Activated T-helper 1 cell treated with Interleukin-2 at 50 U/mL for 16 hours (primary cell): Measurements from ENCODE around the gene BICDL1.
"Not testable (repeated sequence)": the region's sequence is repeated elsewhere in the genome, so short reads cannot be mapped to it uniquely, and the experiment has no call there.

Experiments
- DNase-seq: peaks from one replicate; pipeline ENCODE4 v3.0.0-alpha.2; 2020; ENCODE audit warnings: low read depth

BICDL1 gene, protein sequence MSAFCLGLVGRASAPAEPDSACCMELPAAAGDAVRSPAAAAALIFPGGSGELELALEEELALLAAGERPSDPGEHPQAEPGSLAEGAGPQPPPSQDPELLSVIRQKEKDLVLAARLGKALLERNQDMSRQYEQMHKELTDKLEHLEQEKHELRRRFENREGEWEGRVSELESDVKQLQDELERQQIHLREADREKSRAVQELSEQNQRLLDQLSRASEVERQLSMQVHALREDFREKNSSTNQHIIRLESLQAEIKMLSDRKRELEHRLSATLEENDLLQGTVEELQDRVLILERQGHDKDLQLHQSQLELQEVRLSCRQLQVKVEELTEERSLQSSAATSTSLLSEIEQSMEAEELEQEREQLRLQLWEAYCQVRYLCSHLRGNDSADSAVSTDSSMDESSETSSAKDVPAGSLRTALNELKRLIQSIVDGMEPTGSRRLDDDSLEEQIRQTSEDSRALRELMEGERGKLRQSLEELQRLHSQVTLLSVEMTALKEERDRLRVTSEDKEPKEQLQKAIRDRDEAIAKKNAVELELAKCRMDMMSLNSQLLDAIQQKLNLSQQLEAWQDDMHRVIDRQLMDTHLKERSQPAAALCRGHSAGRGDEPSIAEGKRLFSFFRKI

DNA sequence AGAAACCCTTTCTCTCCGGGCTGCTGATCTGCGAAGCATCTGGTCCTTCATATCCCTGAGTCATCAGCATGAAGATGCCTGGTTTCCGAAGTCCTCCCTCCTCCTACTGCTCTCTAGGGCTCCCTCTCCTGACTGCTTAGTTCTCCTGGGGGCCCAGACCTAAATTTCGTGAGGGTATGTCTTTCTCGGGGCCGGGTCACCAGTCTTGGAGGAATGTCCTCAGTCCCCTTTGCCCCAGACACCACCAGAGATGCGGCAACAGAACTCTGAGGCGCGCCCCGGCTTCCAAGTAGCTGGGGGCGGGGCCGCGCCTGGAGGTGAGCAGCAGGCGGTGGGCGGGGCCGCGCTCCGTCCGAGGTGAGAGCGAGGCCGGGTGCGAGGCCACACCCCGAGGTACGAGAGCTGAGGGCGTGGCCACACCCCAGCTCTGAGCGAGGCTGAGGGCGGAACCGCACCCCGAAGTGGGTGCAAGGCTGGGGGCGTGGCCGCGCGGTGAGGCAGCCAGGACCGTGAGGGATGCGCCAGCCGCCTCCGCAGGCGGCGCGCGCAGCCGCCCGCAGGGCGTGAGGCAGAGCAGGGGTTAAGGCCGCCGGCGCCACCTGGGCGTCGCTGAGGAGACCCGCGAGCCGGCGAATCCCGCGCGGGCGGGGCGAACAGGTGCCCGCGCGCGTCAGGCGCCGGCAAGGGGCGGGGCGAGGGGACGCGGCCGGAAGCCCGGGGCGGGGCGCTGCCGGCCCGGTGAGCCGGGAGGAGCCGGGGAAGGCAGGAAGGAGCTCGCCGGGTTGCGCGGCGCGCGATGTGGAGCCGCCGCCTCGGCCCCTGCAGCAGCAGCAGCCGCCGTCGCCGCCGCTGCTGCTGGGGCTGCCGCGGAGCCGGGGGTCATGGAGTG lies at the start of gene BICDL1:
TSS of gene BICDL1 (plus strand) at position 765 of the 889 bp plus-strand sequence. CDS start 633 bp downstream, outside the sequence.
- DNase-seq: peak; percentile 97

DNA sequence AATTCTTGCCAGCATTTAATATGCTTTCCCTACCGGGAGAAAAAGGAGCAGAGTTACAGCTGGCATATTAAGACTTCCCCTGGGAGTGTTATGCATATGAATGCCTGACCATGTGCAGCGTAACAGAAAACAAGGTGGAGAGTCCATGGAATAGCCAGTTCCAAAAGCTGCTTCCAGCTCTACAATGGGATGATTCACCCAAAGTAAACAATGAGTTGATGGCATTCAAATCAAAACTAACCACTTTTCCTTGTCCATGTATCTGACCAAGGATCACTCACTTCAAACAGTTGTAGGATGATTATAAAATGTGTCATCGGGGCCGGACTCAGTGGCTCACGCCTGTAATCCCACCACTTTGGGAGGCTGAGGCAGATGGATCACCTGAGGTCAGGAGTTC lies 48.1 kb upstream of the BICDL1 start:
- DNase-seq: no peak

DNA sequence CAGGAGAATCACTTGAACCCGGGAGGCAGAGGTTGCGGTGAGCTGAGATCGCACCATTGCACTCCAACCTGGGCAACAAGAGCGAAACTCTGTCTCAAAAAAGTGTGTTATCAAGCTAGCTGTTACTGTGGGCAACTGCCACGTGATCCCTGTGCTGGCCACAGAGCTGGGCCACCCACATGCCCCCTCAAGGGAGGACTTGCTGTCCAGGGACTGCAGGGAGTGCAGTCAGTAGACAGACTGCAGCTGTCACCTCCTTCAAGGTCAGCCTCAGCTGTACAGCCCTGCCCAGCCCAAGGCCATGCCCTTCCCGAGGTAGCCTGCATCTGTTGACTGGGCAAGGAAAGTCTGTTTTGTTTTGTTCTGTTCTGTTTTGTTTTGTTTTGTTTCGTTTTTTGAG lies 46.6 kb upstream of the BICDL1 start:
- DNase-seq: no peak

DNA sequence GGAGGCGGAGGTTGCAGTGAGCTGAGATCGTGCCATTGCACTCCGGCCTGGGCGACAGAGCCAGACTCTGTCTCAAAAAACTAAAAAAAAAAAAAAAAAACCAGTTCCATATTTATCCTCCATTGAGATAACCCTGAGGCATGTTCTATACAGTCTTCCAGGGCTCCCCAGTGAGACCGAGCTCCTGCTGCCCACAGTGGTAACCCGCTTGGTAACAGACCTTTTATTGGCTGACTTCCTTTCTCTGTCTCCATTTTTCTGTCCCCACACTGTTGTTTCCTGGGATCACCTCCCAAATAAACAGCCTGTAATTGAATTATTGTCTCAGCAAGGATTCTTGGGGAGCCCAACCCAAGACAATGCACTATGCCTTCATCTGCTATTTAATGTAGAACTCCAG lies 42.8 kb upstream of the BICDL1 start:
- DNase-seq: no peak

DNA sequence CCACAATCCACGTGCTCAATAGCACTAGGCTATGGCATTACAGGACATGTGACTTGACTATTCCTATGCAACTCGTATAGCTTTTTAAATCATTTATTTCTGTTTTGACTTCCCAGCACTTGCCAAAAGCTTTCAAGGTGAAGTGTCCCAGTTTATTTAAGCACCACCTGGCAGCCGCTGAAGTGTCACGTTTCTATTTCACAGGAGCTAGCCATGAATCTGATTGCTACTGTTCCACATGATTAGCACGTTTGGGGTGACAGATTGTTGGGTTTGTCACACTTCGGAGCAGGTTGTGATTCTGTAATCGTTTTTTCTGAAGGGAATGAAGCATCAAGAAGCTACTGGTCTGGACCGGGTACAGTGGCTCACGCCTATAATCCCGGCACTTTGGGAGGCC lies 39.9 kb upstream of the BICDL1 start:
- DNase-seq: no peak

DNA sequence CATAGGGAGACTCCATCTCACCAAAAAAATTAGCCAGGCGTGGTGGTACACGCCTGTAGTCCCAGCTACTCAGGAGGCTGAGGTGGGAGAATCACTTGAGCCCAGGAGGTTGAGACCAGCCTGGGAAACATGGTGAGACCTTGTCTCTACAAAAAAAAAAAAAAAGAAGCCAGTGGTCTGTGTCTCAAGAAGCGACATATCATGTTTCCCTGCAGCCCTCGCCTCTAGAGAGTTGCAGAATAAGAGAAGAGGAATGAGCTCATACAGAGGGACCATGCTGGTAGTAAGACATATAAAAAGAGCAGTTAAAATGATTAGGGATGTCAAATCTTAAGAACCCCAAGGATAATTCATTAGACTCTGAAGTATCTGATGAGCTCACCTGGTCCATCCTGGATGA lies 39.4 kb upstream of the BICDL1 start:
- DNase-seq: no peak

DNA sequence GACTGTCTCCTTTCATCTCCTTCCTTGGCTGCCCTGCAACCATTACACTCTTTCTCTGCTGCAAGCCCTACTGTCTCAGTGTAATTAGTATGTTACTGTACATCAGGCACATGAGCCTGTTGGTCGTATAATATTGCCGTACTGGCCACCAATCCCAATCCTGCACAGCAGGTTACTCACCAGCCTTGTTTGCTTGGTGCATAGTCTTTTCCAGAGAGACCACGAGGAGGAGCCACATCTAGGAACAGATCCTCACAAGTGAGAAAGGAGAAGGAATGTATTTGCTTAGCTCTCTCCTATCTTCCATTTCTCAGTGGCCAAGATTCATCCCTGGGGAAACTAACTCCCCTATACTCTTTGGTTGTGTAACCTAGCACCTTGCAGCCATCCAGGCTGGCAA lies 33.0 kb upstream of the BICDL1 start:
- no peak for DNase-seq

DNA sequence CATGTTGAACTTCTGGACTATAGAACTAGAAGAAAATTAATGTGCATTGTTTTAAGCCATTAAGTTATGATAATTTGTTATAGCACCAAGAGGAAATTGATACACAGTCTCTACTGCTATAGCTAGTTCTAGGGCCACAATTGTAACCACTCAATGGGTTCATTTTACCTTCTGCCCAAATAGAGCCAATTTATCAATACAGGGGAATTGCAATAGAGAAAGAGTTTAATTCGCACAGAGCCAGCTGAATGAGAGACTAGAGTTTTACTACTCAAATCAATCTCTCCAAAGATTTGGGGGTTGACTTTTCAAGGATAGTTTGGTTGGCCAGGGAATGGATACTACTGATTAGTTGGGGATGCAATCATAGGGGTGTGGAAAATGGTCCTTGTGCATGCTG lies 31.9 kb upstream of the BICDL1 start:
- DNase-seq: no peak

DNA sequence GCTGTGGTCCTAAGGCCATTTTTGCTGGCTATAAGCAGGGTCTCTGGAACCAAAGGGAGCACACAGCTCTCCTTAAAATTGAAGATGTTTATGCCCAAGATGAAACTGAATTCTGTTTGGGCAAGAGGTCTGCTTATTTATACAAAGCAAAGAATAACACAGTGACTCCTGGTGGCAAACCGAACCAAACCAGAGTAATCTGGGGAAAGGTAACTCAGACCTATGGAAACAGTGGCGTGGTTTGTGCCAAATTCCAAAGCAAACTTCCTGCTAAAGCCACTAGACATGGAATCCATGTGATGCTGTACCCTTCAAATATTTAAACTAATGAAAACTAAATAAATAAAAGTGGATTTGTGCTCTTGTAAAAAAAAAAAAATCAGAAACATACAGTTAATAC lies 29.6 kb upstream of the BICDL1 start:
- DNase-seq: no peak

DNA sequence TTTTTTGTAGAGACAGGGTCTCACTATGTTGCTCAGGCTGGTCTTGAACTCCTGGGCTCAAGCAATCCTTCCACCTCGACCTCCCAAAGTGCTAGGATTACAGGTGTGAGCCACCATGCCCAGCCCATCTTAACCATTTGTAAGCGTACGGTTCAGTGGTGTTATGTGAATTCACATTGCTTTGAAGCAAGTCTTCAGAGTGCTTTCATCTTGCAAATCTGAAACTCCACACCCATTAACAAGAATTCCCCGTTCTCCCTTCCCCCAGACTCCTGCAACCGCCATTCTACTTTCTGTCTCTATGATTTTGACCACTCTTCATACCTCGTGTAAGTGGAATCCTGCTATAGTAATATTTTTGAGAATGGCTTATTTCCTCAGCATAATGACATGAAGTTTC lies 24.9 kb upstream of the BICDL1 start:
- no peak for DNase-seq

DNA sequence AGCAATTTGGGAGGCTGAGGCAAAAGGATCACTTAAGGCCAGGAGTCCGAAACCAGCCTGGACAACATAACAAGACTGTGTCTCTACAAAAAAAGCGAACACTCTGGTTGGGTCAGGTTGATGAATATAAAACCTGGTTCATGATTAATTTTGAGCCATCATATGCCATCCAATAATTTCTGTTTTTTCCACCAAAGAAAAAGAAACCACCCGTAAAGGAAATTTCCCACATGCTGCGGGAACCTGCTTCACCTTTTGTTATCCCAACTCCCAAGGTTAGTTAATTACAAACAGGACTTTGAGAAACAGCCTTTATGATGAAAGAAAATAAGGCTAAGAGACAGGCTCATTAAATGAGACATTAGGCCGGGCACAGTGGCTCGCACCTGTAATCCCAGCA lies 24.1 kb upstream of the BICDL1 start:
- no peak for DNase-seq

DNA sequence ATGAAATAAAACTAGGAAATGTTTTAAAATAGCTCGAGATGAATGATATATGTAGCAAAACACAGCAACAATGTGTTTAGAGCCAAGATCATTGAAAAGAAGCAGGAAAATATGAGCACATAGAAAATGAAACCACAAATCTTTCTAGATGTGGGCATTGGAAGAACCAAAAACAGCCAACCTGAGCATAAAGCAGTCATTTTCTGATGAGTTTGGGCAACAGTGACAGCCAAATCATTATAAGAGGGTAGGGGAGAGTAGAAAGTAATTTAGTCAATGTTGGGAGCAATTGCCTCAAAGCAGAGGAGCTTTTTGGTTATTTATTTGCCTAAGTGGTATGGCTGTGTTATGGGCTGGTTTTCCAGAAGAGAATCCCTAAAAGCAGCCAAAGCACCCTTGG lies 8.8 kb upstream of the BICDL1 start:
- no peak for DNase-seq

DNA sequence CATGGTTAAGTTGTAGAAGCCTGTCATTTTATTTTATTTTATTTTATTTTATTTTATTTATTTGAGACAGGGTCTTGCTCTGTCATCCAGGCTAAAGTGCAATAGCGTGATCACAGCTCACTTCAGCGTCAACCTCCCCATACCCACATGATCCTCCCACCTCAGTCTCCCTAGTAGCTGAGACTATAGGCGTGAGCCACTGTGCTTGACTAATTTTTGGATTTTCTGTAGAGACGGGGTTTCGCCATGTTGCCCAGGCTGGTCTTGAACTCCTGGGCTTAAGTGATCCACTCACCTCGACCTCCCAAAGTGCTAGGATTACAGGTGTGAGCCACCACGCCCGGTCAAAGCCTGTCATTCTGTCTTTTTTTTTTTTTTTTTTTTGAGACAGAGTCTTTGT lies 8.3 kb upstream of the BICDL1 start:
- DNase-seq: not testable (repeated sequence)

DNA sequence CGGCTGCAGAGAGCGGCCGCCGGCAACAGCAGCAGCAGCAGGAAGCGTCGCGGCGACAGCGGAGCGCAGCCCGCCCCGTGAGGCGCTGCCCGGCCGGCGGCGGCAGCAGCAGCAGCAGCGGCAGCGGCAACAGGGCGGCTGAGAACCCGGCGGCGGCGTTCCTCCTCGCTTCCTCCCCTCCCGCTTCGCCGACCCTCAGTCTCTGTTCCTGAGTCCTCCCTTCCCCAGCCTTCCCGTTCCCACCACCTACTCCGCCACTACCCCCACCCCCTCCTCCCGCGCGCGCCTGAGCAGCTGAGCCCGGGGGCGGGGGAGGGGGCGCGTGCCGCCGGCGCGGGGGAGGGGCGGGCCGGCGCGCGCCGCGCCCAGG lies 310 bp downstream of the BICDL1 start:
- no peak for DNase-seq

DNA sequence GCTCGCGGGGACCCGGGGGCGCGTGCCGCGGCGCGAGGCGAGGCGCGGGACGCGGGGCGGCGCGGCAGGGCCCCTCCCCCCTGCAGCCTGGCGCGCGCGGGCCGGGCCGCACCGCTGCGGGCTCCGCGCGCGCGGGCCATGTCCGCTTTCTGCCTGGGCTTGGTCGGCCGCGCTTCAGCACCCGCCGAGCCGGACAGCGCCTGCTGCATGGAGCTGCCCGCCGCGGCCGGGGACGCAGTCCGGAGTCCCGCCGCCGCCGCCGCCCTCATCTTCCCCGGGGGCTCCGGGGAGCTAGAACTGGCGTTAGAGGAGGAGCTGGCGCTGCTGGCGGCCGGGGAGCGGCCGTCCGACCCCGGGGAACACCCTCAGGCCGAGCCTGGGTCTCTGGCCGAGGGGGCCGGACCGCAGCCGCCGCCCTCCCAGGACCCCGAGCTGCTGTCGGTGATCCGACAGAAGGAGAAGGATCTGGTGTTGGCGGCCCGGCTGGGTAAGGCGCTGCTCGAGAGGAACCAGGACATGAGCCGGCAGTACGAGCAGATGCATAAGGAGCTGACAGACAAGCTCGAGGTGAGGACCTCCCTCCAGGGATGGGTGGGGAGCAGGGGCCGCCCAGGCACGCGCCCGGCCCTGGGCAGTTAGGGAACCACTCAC lies 820 bp downstream of the BICDL1 start:
- peak; percentile 61 for DNase-seq

DNA sequence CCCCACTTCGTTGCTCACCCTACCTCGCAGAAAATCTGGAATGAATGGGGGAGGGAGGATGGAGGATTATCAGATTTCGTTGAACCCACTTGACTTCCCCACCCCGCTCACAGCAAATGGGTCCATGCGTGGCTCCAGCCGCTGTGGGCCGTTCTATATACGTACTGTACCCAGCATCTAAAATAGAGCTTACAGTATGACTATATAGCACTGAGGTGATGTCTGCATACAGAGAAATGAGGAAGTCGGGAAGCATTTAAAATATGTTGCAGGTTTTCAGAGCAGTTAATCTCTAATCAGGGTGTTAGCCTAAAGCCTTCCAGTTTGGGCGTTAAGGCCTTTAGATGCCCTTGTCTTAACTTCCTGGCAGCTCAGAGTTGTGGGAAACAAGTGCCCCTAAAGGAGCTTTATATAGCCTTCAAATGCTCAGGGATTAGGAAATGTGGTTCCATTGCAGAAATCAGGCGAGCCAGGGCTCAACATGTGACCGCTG lies 1.4 kb downstream of the BICDL1 start:
- no peak for DNase-seq

DNA sequence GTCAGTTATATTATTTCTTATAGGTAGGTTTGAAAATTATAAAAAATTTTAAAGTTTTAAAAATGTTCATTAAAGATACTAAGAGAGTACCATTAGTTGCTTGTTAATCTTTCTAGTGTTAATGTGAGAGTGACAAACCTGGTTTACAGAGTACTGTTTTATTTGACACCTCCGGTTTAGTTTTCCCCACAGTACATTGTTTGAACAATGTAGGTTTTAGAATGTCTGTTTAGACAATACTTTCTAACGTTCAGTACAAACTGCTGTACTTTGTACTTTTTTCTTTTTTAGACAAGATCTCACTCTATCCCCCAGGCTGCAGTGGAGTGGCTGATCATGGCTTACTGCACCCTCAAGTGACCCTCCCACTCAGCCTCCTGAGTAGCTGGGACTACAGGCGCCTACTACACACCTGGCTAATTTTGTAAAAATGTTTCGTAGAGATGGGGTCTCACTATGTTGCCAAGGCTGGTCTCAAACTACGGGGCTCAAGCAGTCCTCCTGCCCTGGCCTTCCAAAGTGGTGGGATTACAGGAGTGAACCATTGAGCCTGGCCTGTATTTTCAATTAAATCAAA lies 3.2 kb downstream of the BICDL1 start:
- no peak for DNase-seq

DNA sequence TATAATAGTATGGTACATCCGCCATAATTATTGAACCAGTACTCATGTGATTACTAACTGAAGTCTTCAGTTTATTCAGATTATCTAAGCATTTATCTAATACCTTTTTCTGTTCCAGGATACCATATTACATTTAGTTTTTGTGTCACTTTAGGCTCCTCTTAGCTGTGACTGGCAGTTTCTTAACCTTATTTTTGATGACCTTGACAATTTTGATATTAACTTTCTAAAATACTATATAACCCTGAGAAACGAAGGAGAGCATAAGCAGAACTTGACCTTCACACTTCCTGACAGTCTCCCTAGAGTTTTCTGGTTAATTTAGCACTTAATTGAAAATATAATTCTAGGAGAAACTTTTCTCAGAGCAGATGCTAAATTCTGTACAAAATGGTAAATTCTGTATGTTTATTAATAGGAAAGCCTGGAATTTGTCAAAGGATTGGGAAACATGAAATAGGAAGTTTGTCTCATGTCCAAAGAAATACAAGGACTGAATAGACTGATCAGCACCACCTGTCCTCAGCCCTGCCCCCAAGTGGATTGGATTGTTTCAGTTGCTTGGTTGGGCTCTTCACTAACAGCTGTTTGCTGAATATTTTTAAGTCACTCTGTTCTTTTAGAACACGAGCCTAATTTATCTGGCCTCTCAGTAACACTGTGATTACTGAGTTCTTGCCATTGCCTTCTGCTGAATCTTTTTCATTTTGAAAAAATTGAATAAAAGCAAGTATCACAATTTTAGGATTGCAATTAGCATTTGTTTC lies 6.0 kb downstream of the BICDL1 start:
- DNase-seq: no peak

DNA sequence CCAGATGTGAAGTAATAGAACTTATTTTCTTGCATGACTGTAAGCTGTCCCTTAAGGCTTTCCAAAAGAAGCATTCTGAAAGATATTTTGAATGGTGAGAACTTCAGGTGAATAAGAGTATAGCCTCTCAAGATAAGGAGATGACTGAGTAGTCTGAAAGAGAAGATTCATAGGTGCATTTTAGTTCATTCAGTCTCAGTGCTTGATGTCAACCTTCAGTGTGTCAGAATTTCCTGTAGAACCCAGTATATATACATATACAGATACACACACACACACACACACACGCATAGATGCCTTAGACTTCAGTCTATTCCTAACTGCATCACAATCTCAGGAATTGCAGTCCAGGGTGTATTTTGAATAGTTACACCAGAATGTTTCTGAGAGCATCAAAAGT lies 7.4 kb downstream of the BICDL1 start:
- DNase-seq: no peak

DNA sequence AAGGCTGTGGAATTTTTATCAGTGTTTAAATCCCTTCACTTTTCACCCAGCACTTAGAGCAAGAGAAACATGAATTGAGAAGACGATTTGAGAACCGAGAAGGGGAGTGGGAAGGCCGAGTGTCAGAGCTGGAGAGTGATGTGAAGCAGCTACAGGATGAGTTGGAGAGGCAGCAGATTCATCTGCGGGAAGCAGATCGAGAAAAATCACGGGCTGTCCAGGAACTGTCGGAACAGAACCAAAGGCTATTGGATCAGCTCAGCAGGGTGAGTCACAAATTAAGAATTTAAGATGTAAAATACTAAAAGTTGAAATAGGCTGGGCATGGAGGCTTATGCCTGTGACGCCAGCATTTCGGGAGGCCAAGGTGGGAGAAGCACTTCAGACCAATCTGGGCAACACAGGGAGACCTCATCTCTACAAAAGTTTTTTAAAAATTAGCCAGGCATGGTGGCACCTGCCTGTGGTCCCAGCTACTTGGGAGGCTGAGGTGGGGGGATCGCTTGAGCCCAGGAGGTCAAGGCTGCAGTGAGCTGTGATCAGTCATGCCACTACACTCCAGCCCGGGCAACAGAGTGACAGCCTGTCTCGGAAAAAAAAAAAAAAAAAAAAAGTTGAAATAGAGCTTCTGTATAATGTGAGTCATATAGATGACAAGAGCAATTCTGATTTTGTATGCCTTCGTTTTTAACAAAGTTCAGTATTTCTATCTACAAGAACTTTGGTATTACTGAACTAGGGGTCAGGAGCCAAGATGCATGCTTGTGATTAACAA lies 9.6 kb downstream of the BICDL1 start:
- no peak for DNase-seq
